ENCODE measurements around the gene SCT.
A peak's percentile ranks its signal among the peaks of the same experiment; 100 is the strongest.

The SCT gene

DNA sequence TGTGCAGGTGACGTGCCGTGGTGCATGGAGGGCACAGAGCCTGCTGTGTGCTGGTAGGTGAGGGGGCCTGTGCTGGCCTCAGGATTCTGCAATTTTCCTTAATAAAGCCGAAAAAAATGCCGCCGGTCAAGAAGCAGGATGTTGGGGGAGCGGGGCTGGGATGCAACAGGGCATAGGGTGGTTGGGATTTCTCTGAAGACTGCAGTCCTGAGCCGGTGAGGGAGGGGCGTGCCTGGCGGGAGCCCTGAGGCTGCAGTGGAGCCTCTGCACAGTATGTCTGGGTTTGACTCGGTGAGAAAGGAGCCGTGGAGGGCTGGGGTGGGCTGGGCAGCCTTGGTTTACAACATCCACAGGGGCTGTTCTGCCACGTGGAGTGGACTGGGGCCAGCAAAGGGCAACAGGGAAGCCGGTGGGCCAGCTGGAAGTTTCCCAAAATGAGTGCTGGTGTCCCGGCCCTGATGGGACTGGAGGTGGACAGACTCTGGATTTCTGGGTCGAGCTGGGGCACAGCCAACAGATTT is 3.6 kb downstream of the SCT start:
- no peak for DNase-seq (ENCODE audit: extremely low read depth in 1 of 2, low read depth in 1 of 2)

DNA sequence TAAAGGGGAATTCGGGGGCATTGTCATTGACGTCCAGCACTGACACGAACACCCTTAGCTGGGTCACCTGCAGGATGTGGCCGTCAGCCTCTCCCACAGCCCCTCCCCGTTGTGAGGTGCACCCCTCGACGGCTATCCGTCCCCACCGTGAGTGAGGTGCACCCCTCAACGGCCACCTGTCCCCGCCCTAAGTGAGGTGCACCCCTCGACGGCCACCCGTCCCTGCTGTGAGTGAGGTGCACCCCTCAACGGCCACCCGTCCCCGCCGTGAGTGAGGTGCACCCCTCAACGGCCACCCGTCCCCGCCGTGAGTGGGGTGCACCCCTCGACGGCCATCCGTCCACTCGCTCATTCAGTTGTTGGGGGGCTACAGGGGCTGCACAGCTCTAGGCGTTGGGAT is 5.1 kb downstream of the SCT start:
- DNase-seq (ENCODE audit: extremely low read depth in 1 of 2, low read depth in 1 of 2) = no peak

DNA sequence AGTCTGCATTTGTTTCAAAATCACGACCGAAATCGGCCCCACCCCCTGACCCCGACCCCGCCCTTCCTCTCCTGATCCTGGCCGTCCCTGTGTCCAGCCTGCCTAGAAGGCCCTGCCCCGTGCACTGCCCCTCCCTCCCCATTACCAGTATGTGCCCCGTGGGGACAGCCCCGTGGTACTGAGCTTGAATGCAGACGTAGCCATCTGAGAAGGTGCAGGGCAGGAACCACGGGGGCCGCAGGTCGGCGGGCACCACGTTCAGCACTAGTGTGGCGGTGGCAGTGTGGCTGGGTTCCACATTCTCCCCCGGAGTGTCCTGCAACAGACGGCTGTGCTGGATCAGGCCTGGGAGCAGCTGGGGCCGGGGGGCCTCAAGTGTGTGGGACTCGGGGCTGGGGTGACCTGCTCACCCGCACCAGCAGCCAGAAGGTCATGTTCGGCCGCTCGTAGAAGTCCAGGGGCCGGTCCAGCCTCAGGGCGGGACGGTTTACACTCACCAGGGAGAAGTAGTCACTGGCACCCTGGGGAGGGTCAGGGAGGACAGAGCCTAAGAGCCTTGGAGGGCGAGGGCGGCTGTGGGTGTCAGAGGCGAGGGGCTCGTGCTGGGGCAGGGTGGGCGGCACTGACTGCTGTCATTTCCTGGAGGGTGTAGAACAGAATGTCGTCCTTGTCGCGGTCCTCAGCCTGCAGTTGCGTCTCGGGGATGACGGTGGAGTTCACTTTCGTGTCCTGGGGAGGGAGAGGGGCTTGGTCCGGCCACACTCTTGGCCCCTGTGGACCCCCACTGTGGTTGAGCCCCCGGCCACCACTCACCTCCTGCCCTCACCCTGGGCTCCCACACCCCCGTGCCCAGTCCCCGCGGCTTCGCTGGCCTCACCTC is 5.8 kb downstream of the SCT start:
- DNase-seq (ENCODE audit: extremely low read depth in 1 of 2, low read depth in 1 of 2) = no peak

DNA sequence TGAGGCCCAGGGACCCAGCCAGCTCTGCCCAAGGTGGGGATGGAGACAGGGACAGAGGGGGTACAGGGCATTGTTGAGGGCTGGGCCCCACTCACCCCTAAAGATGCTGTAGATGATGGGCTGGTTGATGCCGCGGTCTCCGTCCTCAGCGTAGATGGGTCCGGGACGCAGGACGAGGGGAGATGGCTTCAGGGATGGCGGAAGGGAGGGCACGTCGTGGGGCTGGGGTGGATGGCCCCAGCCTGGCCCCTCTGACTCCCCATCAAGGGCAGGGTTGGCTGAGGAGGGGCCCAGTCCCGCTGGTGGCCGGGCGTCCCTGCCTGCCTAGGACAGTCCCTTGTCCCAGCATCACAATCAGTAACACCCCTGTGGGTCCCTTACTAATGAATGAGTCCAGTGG is 6.8 kb downstream of the SCT start:
- DNase-seq (ENCODE audit: extremely low read depth in 1 of 2, low read depth in 1 of 2) = no peak

DNA sequence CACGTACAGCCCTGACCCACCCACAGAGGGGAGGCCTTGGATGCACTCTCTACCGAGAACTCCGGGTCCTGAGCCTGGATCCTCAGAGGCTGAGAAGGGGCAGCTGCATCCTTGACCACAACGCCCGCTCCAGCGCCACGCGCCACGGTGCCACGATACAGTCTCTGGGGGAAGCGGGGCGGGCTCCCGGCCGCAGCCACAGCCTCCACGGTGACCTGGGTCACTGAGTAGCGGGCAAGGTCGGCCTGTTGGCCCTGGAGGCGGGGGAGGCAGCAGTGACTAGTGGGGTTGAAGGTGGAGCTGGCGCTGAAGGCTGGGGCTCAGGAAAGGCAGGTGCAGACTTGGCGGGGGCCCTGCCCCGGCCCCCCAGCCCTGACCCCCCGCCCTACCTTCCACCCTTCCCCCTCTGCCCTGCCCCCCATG is 7.3 kb downstream of the SCT start:
- no peak for DNase-seq (ENCODE audit: extremely low read depth in 1 of 2, low read depth in 1 of 2)

DNA sequence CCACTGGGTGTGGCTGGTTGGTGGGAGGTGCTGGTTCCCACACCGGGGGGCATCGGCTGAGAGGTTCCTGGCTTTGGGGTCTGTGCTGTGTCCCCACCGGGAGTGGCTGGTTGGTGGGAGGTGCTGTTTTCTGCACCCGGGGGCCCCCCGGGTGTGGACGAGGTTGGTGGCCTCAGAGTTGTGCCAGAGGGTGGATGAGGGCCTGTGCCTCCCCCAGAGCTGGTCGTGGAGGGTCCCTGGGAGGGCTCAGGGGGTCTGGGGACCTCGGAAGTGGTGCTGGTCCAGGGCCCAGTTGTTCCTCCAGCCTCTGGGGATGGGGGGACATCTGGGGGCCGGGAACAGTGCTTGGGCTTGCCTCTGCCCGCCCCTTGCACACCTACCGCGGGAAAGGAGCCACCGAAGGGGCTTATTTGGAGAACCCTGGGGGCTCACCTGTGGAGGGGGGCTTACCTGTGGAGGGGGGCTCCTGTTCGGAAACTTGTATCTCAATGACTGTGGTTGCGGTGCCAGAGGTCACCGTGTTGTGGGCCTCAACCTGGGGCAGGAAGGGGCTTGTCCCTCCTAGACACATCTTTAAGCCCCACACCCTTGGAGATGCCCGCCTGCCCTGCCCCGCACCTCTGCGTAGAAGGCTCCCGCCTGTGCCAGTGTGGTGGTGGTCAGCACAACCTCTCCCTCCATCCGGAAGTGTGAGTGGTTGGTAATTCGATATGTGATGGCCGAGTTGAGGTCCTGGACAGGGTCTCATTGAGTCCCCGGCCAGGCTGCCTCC is 7.9 kb downstream of the SCT start:
- no peak for DNase-seq (ENCODE audit: extremely low read depth in 1 of 2, low read depth in 1 of 2)

DNA sequence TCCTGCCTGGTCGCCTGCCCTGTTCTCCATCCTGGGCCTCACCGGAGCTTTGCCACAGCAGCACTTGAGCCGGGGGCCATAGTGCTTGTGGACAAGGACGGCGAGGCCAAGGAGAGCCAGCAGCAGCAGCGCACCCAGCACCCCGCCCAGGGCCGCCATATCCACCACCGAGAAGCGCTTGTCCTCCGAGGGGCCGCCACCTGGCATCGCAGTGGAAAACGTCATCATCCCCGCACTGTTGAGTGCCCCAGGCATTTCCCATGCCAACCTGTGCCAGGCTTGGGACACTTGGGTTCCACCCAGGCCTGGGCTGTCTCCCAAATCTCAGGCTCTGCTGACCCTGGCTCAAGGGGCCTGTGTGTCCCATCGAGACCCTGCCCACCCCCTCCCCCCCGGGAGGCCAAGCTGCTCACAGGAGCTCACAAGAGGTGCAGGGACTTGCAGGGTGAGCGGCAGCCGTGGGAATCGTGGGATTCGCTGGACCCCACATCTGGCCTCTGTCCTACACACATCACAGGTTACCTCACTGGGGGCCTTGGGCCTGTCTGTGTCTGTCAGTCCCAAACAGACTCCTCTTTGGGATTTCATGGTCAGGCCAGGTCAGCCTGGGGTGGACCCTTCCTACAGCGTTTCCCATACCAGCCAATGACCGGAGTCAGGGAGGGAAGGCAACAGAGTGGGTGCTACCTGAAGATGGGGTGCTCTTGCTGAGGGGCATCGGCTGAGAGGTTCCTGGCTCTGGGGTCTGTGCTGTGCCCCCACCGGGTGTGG is 8.9 kb downstream of the SCT start:
- DNase-seq (ENCODE audit: extremely low read depth in 1 of 2, low read depth in 1 of 2) = no peak

DNA sequence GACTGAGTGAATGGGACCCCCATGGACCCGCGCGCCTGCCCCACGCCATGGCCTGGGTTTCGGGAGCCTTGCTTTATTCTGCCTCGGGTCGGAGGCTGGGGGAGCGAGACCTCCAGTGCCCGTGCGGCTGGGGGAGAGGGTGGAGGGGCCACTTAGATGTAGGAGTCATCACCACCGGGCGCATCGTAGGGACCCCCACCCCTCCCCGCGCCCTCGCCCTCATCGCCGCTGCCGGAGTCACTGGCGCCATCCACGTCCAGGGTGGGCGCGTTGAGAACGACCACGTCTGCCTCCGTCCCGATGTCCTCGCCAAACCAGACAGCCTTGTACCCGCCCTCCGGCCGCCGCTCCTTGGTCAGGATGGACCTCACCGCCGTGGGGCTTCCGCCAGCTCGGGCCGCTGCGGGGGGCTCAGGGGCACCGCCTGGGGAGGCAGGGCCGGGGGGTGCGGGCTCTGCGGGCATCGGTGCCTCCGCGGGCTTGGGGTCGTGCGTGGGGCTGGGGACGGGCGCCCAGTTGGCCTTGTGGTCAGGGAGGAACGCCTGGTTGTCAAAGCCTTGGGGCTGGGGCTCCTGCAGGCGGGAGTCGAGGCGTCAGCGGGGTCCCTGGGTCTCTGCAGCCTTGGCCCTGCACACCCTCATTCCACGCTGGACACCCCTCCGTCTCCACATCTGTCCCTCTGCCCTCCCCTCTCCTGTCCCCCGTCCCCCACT is 9.6 kb downstream of the SCT start:
- DNase-seq (ENCODE audit: extremely low read depth in 1 of 2, low read depth in 1 of 2) = no peak

DNA sequence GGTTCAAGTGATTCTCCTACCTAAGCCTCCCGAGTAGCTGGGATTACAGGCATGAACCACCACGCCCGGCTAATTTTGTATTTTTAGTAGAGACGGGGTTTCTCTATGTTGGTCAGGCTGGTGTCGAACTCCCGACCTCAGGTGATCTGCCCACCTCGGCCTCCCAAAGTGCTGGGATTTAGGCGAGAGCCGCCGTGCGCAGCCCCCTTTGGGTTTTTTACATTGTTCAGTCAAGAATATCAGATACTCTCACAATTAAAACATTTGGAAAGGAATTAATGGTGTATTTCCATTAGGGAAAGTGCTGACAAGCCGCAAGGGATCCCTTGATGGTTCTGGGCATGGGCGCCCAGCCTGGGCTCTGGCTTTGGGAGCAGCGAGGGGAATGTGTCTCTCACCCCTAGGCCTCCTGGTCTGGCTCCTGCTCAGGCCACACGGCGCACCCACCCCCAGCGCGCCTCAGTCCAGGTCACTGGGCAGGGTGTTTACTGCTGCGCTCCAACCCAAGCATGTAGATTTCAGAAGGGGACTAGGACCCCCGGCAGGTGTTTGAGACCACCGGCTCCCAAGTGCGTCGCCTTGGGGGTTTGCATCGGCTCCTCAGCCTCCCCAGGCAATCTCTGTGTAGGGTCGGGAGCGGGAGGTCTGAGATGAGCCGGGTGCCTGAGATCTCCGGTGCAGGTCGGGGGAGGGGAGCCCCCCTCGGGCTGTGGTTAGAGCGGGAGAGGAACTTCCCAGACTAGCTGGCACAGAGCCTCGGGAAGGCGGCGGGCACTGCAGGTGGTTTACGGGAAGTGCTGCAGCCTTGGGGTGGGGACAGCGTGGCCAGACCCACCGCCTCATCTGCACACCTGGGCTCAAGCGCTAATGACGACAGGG is 10.4 kb downstream of the SCT start:
- DNase-seq (ENCODE audit: extremely low read depth in 1 of 2, low read depth in 1 of 2) = no peak

DNA sequence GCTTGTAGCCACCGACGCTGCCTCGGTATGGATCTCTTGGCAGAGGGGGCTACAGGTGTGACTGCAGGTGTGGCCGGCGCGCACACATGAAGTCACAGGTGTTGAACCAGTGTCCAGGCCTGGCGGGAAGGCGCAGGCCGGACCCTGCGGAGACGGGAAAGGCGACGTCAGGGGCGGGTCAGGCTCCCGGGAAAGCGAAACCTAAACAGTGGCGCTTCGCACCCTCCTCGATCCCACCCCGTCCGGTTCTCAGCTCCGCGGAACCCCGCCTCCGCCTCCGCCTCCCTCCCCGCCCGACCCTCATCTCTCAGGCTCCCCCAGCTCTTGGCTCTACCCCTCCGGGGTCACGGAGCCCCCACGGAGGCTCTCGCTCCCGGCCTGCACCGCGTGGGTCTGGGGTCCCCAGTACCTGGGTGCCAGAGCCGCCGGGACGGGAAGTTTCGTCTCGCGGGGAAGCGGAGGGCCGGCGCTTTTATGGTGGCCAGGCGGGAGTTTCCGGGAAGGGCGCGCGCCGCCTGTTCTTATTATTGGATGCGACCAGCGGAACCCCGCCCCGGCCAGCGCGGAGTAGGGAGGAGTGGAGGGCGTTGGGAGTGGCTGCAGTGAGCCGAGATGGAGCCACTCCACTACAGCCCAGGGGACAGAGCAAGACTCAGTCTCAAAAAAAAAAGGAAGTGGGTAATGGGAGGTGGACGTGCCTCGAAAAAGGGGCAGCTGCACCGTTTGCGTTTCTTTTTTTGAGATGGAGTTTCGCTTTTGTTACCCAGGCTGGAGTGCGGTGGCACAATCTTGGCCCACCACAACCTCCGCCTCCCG is 11.3 kb downstream of the SCT start, which contains the start of gene IRF7:
Gene IRF7, minus strand, starts transcription at position 447 of the 816 bp plus-strand sequence. CDS start 586 bp downstream, outside the sequence.
- peak; percentile 66 to 80 for DNase-seq (ENCODE audit: extremely low read depth in 1 of 2, low read depth in 1 of 2)

DNA sequence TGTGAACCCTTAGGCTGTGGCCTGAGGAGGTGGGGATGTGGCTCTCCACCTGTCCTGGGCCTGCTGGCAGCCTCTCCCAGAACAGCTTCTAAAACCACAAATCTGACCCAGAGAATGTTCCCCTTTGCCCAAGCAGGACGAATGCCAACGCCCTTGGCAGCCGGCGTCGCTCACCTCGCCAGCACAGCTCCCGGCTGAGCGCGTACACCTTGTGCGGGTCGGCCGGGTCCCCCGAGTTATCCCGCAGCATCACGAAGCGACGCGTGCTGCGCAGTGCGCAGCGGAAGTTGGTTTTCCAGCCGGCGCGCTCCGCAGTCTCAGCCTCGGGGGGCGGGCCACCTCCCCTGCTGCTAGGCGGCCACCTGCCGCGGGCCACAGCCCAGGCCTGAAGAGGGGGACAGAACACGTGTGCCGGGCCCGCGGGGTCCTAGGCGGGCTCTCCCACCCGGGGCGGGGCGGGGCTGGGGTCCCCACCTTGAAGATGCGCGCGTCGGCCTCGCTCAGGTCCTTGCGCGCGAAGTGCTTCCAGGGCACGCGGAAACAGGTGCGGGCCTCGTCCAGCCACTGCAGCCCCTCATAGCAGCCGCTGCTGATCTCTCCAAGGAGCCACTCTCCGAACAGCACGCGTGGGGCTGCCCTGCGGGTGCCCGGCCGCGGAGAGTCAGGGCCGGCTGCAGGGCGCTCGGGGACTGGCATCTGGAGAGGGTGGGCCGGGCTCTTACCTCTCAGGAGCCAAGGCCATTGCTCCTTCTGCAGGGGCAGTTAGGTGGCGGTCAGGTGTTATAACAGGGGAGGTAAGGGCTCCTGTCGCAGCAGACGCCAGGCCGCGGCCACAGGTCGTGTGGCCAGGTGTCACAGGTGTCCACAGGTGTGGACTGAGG is 12.1 kb downstream of the SCT start:
- no peak for DNase-seq (ENCODE audit: extremely low read depth in 1 of 2, low read depth in 1 of 2)

DNA sequence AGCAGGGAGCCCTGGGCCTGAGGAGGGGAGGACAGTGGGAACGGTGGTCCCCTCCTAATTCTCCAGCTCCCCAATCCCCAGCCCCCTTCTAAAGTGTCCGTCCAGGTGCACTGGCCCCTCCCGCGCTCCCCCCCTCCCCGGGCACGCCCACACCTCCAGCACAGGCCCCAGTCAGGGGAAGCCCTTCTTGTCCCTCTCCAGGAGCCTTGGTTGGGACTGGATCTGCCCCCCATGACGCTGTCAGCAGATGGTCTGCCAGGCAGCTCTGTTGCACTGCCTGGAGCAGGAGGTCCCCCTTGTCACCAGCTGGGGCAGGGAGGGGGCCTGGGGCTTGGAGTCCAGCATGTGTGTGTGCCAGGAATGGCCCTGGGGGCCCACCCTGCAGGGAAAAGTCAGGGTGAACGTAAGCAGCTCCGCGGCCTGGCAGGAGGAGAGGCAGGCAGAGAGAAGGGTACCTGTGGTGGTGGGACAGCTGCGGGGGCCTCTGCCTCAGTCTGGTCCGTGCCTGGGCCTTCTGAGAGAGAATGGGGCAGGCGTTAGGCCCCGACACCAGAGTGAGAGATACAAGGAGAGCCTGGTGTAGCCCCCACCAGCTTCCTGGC is 12.9 kb downstream of the SCT start:
- no peak for DNase-seq (ENCODE audit: extremely low read depth in 1 of 2, low read depth in 1 of 2)

DNA sequence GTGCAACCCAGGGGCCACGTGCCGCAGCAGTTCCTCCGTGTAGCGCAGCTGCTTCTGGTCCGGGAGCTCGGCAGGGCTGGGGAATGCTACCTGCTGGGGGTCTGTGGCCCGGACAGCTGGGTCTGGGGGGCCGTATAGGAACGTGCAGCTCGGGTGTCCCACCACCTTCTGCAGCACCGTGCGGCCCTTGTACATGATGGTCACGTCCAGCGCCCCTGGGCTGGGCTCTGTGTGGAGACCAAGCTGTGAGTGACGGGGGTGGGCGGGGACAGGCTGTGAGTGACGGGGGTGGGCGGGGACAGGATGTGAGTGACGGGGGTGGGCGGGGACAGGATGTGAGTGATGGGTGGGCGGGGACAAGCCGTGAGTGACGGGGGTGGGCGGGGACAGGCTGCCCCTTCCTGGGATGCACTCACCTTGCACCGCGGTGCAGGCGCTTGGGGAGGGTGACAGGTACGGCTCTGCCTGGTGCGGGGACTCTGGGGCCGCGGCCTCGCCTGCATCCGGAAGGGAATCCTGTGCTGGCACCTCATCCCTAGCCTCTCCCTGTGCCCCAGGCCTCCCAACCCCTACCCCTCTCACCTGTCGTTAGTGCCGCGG is 13.5 kb downstream of the SCT start:
- peak; percentile 60 to 66 for DNase-seq (ENCODE audit: extremely low read depth in 1 of 2, low read depth in 1 of 2)

DNA sequence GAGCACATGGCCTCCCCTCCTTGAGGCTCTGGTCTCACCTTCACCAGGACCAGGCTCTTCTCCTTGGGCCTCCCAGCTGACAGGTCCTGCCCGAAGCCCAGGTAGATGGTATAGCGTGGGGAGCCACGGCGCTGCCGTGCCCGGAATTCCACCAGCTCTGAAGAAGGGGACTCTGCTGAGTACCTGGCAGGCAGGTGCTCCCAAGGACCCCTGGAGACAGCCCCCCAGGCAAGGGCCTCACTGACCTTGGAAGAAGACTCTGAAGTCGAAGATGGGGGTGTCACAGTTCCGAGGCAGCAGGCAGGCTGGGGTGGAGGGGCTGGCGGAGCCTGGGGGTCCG is 14.1 kb downstream of the SCT start:
- no peak for DNase-seq (ENCODE audit: extremely low read depth in 1 of 2, low read depth in 1 of 2)

DNA sequence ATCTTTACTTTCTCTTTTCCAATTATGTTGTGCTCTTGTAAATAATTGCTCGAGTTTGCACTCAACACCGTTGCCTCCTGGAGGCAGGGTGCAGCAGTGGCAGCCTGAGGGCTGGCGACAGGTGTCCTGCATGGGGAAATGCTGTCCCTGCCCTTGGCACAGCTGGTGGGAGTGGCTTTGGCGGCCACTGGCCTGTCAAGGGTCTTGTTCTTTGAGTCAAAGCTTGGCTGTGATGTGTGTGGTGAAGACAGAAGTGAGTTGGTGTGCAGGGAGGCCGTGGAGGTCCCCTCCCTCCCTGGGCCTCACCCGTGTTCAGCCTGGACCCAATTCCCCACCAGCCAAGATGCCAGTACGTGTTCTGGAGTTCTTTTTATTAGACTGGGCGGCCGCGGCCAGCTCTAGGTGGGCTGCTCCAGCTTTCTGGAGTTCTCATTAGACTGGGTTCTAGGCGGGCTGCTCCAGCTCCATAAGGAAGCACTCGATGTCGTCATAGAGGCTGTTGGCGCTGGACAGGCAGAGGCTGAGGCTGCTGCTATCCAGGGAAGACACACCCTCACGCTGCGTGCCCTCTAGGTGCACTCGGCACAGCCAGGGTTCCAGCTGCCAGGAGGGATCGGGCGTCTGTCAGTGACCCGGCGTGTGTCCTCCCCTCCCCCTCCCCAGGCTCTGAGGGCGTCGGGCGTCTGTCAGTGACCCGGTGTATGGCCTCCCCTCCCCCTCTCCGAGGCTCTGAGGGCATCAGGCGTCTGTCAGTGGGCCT is 14.6 kb downstream of the SCT start:
- DNase-seq (ENCODE audit: extremely low read depth in 1 of 2, low read depth in 1 of 2) = no peak

All from stimulated activated CD8-positive, alpha-beta memory T cell treated with anti-CD3 and anti-CD28 coated beads, Interleukin-7, amount 100 ng/mL, for 48 hours (primary cell).